Prostate gland (tissue), 2 donors: ENCODE data around the gene CADPS. TPM values are rescaled to one million over a fixed set of nuclear protein-coding genes. Genes with fewer than 3 reads are reported as not detected.

Experiments used
- DNase-seq: peaks from one replicate; pipeline ENCODE4 v3.0.0-alpha.2; 2019; ENCODE audit warnings: low spot score
- H3K27ac ChIP-seq, 2 donors: fragments of 200-600 bp; sonication (generic); 2 replicates each; pipeline ENCODE4 v1.5.1; 2017 to 2019
- H3K27me3 ChIP-seq: fragments of 200-600 bp; sonication (generic); replicated peaks from 2 replicates; pipeline ENCODE4 v1.5.1; 2019; ENCODE audit not compliant: insufficient read depth
- H3K36me3 ChIP-seq, 2 donors: fragments of 200-600 bp; sonication (generic); 1 replicate in 1 of 2; 2 replicates in 1 of 2; pipeline versions ENCODE4 v1.5.1 to v1.8.1; 2017 to 2019
- H3K4me1 ChIP-seq: fragments of 200-600 bp; sonication (generic); replicated peaks from 2 replicates; pipeline ENCODE4 v1.5.1; 2019
- H3K4me3 ChIP-seq, 2 donors: fragments of 200-600 bp; sonication (generic); 2 replicates each; pipeline ENCODE4 v1.5.1; 2017 to 2019
- H3K9me3 ChIP-seq: fragments of 200-600 bp; sonication (generic); 2 replicates; pipeline ENCODE4 v1.5.1; 2017
- POLR2A ChIP-seq: fragments of 450-650 bp; IDR thresholded peaks from one replicate; pipeline ENCODE4 v1.6.1; 2016; ENCODE audit warnings: antibody characterized with exemption, mild to moderate bottlenecking
- POLR2AphosphoS5 ChIP-seq: sonication (generic); formaldehyde crosslinking; IDR thresholded peaks from one replicate; pipeline ENCODE4 v1.6.1; 2017; ENCODE audit warnings: antibody characterized with exemption
- WGBS: methylation state at CpG from one replicate; pipeline ENCODE4 v1.1.5; 2018; 5-methylcytosine and 5-hydroxymethylcytosine counted together
- intact Hi-C: fragments of 100-400 bp; cut with DNase I; formaldehyde crosslinking; loops from one replicate; pipeline ENCODE4 v1.14.2; 2022
- total RNA-seq, 2 donors: library from RNA; depleted of rRNA; stranded (reverse); fragments of >200 nt; gene quantifications; one replicate each; pipeline ENCODE4 v1.1.0, GENCODE V29; 2016
- TF ChIP-seq, protein P1 (sequence below), 4 experiments: fragments of 200-600 bp in 2 of 4; fragments of 450-650 bp in 2 of 4; sonication (generic) in 2 of 4; IDR thresholded peaks; 1 replicate in 3 of 4; 2 replicates in 1 of 4; pipeline ENCODE4 v1.5.1; 2016 to 2019; ENCODE audit warnings: antibody characterized with exemption in 4 of 4, mild to moderate bottlenecking in 2 of 4, moderate library complexity in 2 of 4

The CADPS gene
- total RNA-seq, 2 donors from 2014 or later = 4.0 to 7.7 TPM

DNA sequence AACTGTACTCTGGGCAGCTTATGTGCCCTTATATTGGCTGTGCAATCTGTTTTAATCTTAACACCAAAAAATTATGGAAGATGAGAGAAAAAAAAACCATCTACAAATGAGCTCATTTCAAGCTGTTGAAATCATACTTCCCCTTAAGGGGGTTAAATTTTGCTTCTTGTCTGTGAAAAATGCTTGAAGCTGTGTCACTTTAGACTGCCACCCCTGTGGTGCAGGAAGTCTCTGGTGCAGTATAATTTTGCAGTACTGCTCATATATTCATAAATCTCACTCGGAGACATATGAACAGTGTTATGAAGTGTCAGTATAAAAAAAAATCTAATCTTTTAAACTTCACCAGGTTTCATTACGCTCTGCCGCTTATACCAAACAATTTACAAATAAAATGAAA, 471.5 kb downstream of the CADPS start:
- no peaks in the 10 kb centered on the region for H3K36me3 ChIP-seq
- no peak overlapping the region for H3K27ac ChIP-seq
- no peaks in the 10 kb centered on the region for H3K9me3 ChIP-seq
- no peak for DNase-seq
- peaks cover 2% of the 10 kb centered on the region for H3K27me3 ChIP-seq
- WGBS = 89% methylated on average over 3 of the region's 3 CpGs
- H3K4me1 ChIP-seq = no peaks in the 10 kb centered on the region
- TF ChIP-seq, protein P1, sequence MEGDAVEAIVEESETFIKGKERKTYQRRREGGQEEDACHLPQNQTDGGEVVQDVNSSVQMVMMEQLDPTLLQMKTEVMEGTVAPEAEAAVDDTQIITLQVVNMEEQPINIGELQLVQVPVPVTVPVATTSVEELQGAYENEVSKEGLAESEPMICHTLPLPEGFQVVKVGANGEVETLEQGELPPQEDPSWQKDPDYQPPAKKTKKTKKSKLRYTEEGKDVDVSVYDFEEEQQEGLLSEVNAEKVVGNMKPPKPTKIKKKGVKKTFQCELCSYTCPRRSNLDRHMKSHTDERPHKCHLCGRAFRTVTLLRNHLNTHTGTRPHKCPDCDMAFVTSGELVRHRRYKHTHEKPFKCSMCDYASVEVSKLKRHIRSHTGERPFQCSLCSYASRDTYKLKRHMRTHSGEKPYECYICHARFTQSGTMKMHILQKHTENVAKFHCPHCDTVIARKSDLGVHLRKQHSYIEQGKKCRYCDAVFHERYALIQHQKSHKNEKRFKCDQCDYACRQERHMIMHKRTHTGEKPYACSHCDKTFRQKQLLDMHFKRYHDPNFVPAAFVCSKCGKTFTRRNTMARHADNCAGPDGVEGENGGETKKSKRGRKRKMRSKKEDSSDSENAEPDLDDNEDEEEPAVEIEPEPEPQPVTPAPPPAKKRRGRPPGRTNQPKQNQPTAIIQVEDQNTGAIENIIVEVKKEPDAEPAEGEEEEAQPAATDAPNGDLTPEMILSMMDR (IDR thresholded peaks at IDR 0.05) = no peak
- no peak for TF ChIP-seq POLR2AphosphoS5
- no peak for TF ChIP-seq POLR2A
- H3K4me3 ChIP-seq = no peak overlapping the region
- intact Hi-C loops = no loop called here

DNA sequence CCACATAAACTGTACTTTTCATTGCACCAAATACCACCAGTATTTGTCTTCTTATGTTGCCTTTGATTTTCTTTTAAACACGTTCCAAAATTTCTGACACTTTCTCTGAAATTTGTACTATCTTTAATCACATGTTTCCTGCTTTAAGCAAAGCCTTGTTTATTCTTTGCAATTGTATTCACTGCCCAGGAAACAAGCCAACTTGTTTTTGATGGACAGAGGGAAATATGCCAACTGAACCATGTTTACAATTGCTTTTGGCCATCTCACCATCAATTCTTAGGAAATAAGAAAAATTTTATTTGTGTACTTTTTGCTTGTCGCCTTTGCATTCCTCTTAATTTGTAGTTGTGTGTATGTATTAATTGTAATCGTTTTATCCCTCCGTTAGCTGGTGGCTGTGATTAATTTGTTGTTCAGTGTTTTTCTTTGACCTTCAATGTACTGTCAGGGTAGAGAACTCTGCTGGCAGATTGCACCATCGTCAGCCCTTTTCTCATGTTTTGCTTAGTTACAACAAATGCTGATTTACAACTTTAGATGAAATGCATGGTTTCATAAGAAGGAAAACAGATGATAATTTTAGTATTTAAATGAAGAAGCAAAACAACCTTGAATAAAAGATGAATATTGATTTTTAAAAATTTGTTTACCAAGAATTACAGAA, 482.5 kb downstream of the CADPS start:
- H3K36me3 ChIP-seq = no peaks in the 10 kb centered on the region
- H3K9me3 ChIP-seq = no peaks in the 10 kb centered on the region
- H3K4me3 ChIP-seq = no peak overlapping the region
- DNase-seq = no peak
- no peak for TF ChIP-seq POLR2A
- 28% methylated on average over 5 of the region's 5 CpGs for WGBS
- no peaks in the 10 kb centered on the region for H3K27me3 ChIP-seq
- no peak overlapping the region for H3K27ac ChIP-seq
- H3K4me1 ChIP-seq = no peaks in the 10 kb centered on the region
- intact Hi-C loops = no loop called here

DNA sequence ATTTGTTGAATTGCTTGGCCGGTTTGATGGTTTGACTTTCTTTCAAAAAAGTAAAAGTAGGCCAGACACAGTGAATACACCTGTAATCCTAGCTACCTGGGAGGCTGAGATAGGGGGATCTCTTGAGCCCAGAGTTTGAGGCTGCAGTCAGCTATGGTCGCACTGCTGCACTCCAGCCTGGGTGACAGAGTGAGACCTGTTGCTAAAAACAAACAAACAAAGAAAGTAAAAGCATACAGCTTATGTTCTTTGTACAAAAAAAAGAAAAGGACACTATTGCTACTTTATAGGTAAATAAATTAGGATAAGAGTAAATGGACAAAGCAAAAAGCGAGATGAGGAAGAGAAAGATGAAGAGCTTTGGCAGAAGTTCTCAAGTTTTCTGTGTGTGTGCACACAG, 488.0 kb downstream of the CADPS start:
- 79% methylated on average over 3 of the region's 3 CpGs for WGBS
- no peak for DNase-seq
- intact Hi-C loops = no loop called here

DNA sequence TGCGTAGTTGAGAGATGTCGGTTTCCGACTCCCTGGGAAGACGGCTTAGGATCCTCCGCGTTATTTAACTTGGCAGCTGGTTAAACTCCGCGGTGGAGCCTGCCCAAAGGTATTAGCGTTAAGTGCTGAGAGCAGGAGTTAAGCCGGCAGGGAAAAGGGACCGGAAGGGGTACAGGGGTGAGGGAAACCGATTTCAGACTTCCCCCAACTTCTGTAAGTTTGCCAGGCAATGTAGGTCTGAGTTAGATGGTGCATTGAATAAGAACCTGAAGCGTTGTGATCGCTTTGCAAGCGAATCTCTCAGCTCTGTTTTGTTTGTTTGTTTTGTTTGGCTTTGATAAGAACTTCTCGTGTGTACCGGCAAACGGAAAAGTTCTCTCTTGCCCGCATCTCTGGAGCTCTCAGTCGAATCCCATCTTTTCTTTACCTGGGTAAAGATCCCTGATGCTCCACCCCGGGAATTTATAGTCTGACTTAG, 495.9 kb downstream of the CADPS start:
- no peak for DNase-seq
- Histone ChIP-seq H3K4me1 (no peaks in the 10 kb centered on the region), H3K27ac (no peak overlapping the region), H3K27me3 (peaks cover 25% of the 10 kb centered on the region), H3K36me3 (no peaks in the 10 kb centered on the region), H3K4me3 (no peak overlapping the region), H3K9me3 (no peaks in the 10 kb centered on the region)
- TF ChIP-seq POLR2A (no peak), POLR2AphosphoS5 (no peak)
- TF ChIP-seq, protein P1 (IDR thresholded peaks at IDR 0.05) = no peak
- intact Hi-C loops = no loop called here
- WGBS = 3% methylated on average over 21 of the region's 21 CpGs

More for the DNA sequence above, 488.0 kb downstream of the CADPS start:
- Histone ChIP-seq H3K4me1 (no peaks in the 10 kb centered on the region), H3K36me3 (no peaks in the 10 kb centered on the region), H3K27me3 (no peaks in the 10 kb centered on the region), H3K27ac (no peak overlapping the region), H3K9me3 (no peaks in the 10 kb centered on the region), H3K4me3 (no peak overlapping the region)
- TF ChIP-seq POLR2A (no peak), POLR2AphosphoS5 (no peak)
- TF ChIP-seq, protein P1 (IDR thresholded peaks at IDR 0.05) = no peak

DNA sequence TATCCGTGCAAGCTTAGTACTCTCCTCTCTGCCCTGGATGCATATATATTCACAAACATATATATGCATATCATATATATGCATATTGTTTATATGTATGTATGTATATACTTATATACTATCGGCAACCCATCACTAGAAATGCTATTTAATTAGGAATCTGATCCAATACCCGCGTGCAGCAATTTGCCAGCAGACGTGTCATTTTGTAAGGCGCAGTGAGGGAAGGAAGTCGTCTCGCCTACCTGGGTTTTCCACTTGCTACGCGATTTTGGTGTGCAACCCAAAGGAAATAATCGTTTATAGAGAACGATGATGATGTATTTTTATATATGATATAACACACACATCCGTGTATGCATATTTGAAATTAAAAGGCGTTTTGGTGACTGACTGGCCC, 496.3 kb downstream of the CADPS start:
- no peaks in the 10 kb centered on the region for H3K36me3 ChIP-seq
- no peak overlapping the region for H3K4me3 ChIP-seq
- DNase-seq = no peak
- 9% methylated on average over 14 of the region's 14 CpGs for WGBS
- peaks cover 29% of the 10 kb centered on the region for H3K27me3 ChIP-seq
- TF ChIP-seq POLR2A = no peak
- TF ChIP-seq, protein P1 (IDR thresholded peaks at IDR 0.05) = no peak
- TF ChIP-seq POLR2AphosphoS5 = no peak
- no peaks in the 10 kb centered on the region for H3K9me3 ChIP-seq
- intact Hi-C loops = no loop called here
- H3K27ac ChIP-seq = no peak overlapping the region
- no peaks in the 10 kb centered on the region for H3K4me1 ChIP-seq
